Measurements from ENCODE around the gene FILIP1.

DNA sequence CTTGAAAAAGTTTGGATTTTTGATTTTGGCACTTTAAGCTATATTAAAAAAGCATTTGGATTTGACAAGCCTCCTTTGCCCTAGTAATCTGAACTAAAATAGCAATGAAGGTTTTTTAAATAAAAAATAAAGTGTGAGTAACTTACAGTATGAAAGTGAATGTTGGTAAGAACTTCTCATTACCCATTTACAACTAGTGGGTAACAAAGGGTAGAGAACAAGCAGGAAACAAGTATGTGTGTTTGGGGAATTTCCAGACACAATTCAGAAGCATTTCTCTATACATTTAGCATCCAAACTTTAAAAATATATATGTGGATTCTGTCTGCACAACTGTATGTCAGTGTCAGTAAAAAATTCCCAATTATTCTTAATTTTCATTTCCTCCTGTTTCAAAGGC lies 211.9 kb downstream of the FILIP1 start:
- TF ChIP-seq, protein P1, sequence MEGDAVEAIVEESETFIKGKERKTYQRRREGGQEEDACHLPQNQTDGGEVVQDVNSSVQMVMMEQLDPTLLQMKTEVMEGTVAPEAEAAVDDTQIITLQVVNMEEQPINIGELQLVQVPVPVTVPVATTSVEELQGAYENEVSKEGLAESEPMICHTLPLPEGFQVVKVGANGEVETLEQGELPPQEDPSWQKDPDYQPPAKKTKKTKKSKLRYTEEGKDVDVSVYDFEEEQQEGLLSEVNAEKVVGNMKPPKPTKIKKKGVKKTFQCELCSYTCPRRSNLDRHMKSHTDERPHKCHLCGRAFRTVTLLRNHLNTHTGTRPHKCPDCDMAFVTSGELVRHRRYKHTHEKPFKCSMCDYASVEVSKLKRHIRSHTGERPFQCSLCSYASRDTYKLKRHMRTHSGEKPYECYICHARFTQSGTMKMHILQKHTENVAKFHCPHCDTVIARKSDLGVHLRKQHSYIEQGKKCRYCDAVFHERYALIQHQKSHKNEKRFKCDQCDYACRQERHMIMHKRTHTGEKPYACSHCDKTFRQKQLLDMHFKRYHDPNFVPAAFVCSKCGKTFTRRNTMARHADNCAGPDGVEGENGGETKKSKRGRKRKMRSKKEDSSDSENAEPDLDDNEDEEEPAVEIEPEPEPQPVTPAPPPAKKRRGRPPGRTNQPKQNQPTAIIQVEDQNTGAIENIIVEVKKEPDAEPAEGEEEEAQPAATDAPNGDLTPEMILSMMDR (IDR thresholded peaks at IDR 0.05), result no peak
- TF ChIP-seq POLR2A (IDR thresholded peaks at IDR 0.05), result no peak
